ENCODE data around the gene REM1.

- TF ChIP-seq CTCF (IDR thresholded peaks at IDR 0.05 in 4 of 5, conservative IDR thresholded peaks at IDR 0.05 in 1 of 5) (no peak), POLR2A (IDR thresholded peaks at IDR 0.05) (no peak)
These were observed 35.0 kb upstream of the REM1 start, which contains the start of gene DEFB123 for GRCh38 chr20:31440012-31440659.
